Measurements from ENCODE around the gene RHO. TPM values are rescaled to one million over a fixed set of nuclear protein-coding genes. Genes with fewer than 3 reads are reported as not detected.

The RHO gene
- total RNA-seq, 2 donors from 2014 or later, result not detected

DNA sequence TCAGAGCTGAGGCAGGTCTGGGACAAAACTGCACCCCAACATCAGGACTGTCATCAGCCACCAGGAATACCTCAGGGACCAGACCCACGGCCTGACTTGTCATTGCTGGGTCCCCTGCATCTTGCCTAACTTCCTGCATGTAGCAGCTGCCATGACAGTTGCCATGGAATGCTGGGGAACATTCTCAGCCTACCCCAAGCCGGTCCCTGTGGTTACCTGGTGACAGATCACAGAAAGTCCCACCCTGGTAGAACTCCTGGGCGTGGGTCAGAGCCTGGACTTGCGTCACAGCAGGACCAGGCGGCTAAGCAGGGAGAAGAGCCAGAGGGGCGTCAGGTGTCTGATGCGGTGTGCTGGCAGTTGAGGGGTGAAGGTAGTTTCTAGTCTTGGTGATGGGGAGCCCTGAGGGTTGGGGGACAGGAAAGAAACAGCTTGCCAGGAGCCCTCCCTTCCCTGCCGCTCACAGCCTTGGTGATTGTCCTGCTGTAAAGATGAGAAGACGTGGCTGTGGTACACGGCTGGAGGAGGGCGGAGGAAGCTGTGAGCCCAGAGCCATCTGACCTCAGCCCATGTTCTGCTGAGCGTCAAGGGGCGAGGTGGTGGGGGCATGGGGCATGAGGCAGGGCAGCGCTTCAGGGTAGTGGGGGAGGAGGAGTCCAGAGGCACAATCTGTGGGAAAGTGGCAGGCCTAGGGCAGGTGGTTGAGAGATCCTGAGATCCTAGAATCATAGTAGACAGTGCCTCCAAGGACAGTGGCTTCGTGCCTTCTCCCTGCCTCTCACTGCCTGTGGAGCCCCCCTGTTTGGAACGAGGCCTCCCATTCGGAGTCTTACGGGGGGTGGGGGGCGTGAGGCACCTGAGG lies 19.9 kb downstream of the RHO start:
- H3K27ac Mint-ChIP-seq, result no peak overlapping the region
- no peak for DNase-seq
- peaks cover 5% of the 10 kb centered on the region for H3K27me3 Mint-ChIP-seq
- no peak overlapping the region for H3K4me3 Mint-ChIP-seq
- no peaks in the 10 kb centered on the region for H3K36me3 Mint-ChIP-seq (ENCODE audit: low read depth)
- no peak for ATAC-seq
- peaks cover 8% of the 10 kb centered on the region for H3K4me1 Mint-ChIP-seq
- no peaks in the 10 kb centered on the region for H3K9me3 ChIP-seq (ENCODE audit: control insufficient read depth, low read length, poor library complexity, severe bottlenecking)

GRCh38 chr3:129549006-129549800 lies 20.8 kb downstream of the RHO start:
- Mint-ChIP-seq H3K27ac (no peak overlapping the region), H3K4me3 (no peak overlapping the region), H3K36me3 (ENCODE audit: low read depth) (no peaks in the 10 kb centered on the region), H3K27me3 (peaks cover 5% of the 10 kb centered on the region), H3K4me1 (peaks cover 15% of the 10 kb centered on the region)
- no peak for ATAC-seq
- no peak for DNase-seq
- H3K9me3 ChIP-seq (ENCODE audit: control insufficient read depth, low read length, poor library complexity, severe bottlenecking), result no peaks in the 10 kb centered on the region

- no peaks in the 10 kb centered on the region for H3K9me3 ChIP-seq (ENCODE audit: control insufficient read depth, low read length, poor library complexity, severe bottlenecking)
- Mint-ChIP-seq H3K27me3 (peaks cover 5% of the 10 kb centered on the region), H3K4me1 (peaks cover 17% of the 10 kb centered on the region), H3K27ac (no peak overlapping the region), H3K4me3 (no peak overlapping the region), H3K36me3 (ENCODE audit: low read depth) (no peaks in the 10 kb centered on the region)
- no peak for DNase-seq
- no peak for ATAC-seq
These were observed 21.4 kb downstream of the RHO start for GRCh38 chr3:129549805-129550204.

GRCh38 chr3:129552287-129553050 lies 24.0 kb downstream of the RHO start:
- H3K9me3 ChIP-seq (ENCODE audit: control insufficient read depth, low read length, poor library complexity, severe bottlenecking), result no peaks in the 10 kb centered on the region
- H3K4me3 Mint-ChIP-seq, result no peak overlapping the region
- peaks cover 17% of the 10 kb centered on the region for H3K4me1 Mint-ChIP-seq
- peaks cover 5% of the 10 kb centered on the region for H3K27me3 Mint-ChIP-seq
- DNase-seq, result no peak
- no peak for ATAC-seq
- H3K27ac Mint-ChIP-seq, result peak overlapping the region; percentile 21
- H3K36me3 Mint-ChIP-seq (ENCODE audit: low read depth), result no peaks in the 10 kb centered on the region

DNA sequence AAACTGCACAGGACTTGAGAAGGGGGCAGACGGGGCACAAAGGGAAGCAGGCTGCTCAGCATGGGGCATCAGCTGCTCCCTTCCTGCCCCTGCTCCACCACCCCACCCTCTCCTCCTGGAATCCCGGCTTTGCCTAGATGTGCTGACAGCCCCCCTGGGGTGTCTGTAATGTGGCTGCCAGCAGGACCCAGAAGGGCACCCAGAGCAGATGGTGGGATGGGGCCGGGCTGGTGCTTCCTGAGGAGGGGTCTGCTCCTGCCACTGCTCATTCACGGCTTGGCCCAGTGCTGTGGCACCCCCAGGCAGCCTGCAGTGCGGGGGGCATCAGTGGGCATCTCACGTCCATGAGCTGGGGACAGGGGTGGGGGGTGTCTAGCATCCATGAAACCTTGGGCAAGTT lies 24.7 kb downstream of the RHO start:
- Mint-ChIP-seq H3K4me1 (peaks cover 17% of the 10 kb centered on the region), H3K36me3 (ENCODE audit: low read depth) (no peaks in the 10 kb centered on the region), H3K27ac (no peak overlapping the region), H3K27me3 (peaks cover 5% of the 10 kb centered on the region), H3K4me3 (peak overlapping the region; percentile 55)
- no peak for DNase-seq
- H3K9me3 ChIP-seq (ENCODE audit: control insufficient read depth, low read length, poor library complexity, severe bottlenecking), result no peaks in the 10 kb centered on the region
- ATAC-seq, result no peak

DNA sequence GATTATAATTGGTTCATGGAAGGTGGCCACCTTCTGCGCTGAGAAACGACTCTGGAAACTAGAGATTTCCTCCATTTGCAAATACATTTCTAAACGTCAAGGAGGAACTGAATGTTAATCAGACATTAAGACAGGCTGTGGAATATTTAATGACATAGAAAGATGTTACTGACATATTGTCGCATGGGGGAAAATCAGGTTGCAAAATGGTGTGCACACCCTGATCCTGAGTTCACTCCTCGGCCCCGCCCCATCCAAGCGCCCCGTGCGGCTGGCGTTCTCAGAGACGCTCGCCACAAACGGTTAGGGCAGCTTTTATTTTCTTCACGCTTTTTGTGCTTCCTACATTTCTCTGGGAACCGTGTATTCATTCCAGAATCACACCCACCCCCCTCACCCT lies 25.3 kb downstream of the RHO start:
- no peaks in the 10 kb centered on the region for H3K9me3 ChIP-seq (ENCODE audit: control insufficient read depth, low read length, poor library complexity, severe bottlenecking)
- peak; percentile 70 for ATAC-seq
- peak overlapping the region; percentile 85 for H3K27ac Mint-ChIP-seq
- DNase-seq, result no peak
- peaks cover 20% of the 10 kb centered on the region for H3K4me1 Mint-ChIP-seq
- H3K36me3 Mint-ChIP-seq (ENCODE audit: low read depth), result no peaks in the 10 kb centered on the region
- H3K27me3 Mint-ChIP-seq, result peaks cover 5% of the 10 kb centered on the region
- peak overlapping the region; percentile 55 for H3K4me3 Mint-ChIP-seq

- Mint-ChIP-seq H3K27me3 (peaks cover 5% of the 10 kb centered on the region), H3K36me3 (ENCODE audit: low read depth) (no peaks in the 10 kb centered on the region), H3K27ac (peak overlapping the region; percentile 85), H3K4me1 (peaks cover 18% of the 10 kb centered on the region), H3K4me3 (peak overlapping the region; percentile 66)
- no peaks in the 10 kb centered on the region for H3K9me3 ChIP-seq (ENCODE audit: control insufficient read depth, low read length, poor library complexity, severe bottlenecking)
- ATAC-seq (no peak), DNase-seq (no peak)
These were observed 26.1 kb downstream of the RHO start for GRCh38 chr3:129554356-129555152.

DNA sequence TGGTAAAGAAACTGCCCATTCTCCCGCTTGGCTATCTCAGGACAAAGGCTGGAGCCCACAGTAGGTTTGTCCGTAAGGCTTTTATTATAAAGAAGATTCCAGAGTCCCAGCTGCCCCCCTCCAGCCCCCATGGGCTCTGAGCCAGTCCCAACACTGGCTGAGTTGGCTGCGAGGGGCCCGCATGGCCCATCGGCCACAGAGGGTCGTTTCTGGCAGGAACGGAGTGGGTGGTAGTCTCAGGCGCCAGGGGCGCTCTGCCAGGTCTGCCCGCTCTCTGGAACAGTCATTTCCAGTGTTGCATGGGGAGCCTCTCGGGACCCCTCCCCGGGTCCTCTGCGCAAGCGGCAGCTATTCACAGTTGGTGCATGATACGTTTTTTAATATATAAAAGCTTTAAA lies 26.7 kb downstream of the RHO start:
- Mint-ChIP-seq H3K36me3 (ENCODE audit: low read depth) (no peaks in the 10 kb centered on the region), H3K4me3 (no peak overlapping the region), H3K4me1 (peaks cover 18% of the 10 kb centered on the region), H3K27me3 (peaks cover 5% of the 10 kb centered on the region), H3K27ac (peak overlapping the region; percentile 85)
- H3K9me3 ChIP-seq (ENCODE audit: control insufficient read depth, low read length, poor library complexity, severe bottlenecking), result no peaks in the 10 kb centered on the region
- DNase-seq, result no peak
- no peak for ATAC-seq

GRCh38 chr3:129555616-129556357 lies 27.3 kb downstream of the RHO start:
- Mint-ChIP-seq H3K27ac (no peak overlapping the region), H3K4me3 (no peak overlapping the region), H3K4me1 (peaks cover 22% of the 10 kb centered on the region), H3K36me3 (ENCODE audit: low read depth) (peaks cover 3% of the 10 kb centered on the region), H3K27me3 (peaks cover 5% of the 10 kb centered on the region)
- no peak for DNase-seq
- no peak for ATAC-seq
- no peaks in the 10 kb centered on the region for H3K9me3 ChIP-seq (ENCODE audit: control insufficient read depth, low read length, poor library complexity, severe bottlenecking)

- no peaks in the 10 kb centered on the region for H3K9me3 ChIP-seq (ENCODE audit: control insufficient read depth, low read length, poor library complexity, severe bottlenecking)
- Mint-ChIP-seq H3K27me3 (peaks cover 5% of the 10 kb centered on the region), H3K27ac (no peak overlapping the region), H3K36me3 (ENCODE audit: low read depth) (peaks cover 4% of the 10 kb centered on the region), H3K4me1 (peaks cover 23% of the 10 kb centered on the region), H3K4me3 (no peak overlapping the region)
- ATAC-seq (no peak), DNase-seq (no peak)
These were observed 27.9 kb downstream of the RHO start for GRCh38 chr3:129556358-129556695.

GRCh38 chr3:129556890-129557547 lies 28.6 kb downstream of the RHO start:
- peaks cover 4% of the 10 kb centered on the region for H3K36me3 Mint-ChIP-seq (ENCODE audit: low read depth)
- no peak overlapping the region for H3K27ac Mint-ChIP-seq
- DNase-seq (no peak), ATAC-seq (no peak)
- peaks cover 5% of the 10 kb centered on the region for H3K27me3 Mint-ChIP-seq
- no peaks in the 10 kb centered on the region for H3K9me3 ChIP-seq (ENCODE audit: control insufficient read depth, low read length, poor library complexity, severe bottlenecking)
- peaks cover 23% of the 10 kb centered on the region for H3K4me1 Mint-ChIP-seq
- no peak overlapping the region for H3K4me3 Mint-ChIP-seq

GRCh38 chr3:129557548-129557894 lies 29.1 kb downstream of the RHO start:
- H3K27ac Mint-ChIP-seq, result peak overlapping the region; percentile 82

More at GRCh38 chr3:129557548-129557894, 29.1 kb downstream of the RHO start:
- no peaks in the 10 kb centered on the region for H3K9me3 ChIP-seq (ENCODE audit: control insufficient read depth, low read length, poor library complexity, severe bottlenecking)
- no peak for DNase-seq
- H3K27me3 Mint-ChIP-seq, result peaks cover 3% of the 10 kb centered on the region
- H3K4me3 Mint-ChIP-seq, result no peak overlapping the region
- no peak for ATAC-seq
- H3K36me3 Mint-ChIP-seq (ENCODE audit: low read depth), result peaks cover 4% of the 10 kb centered on the region
- H3K4me1 Mint-ChIP-seq, result peaks cover 22% of the 10 kb centered on the region
